Measurements from ENCODE around the gene EIF3K. TPM values are rescaled to one million over a fixed set of nuclear protein-coding genes. Genes with fewer than 3 reads are reported as not detected.

The EIF3K gene
- total and polyA plus RNA-seq, 2 of the 13 experiments (the other 11 are each of a cell fraction or from before 2014, with no cell fraction given) = 179 to 258 TPM

- H3K27me3 ChIP-seq (ENCODE audit: control insufficient read depth in 1 of 2, insufficient read depth in 2 of 2, low read length in 2 of 2) = no peaks in the 10 kb centered on the region
- H3K79me2 ChIP-seq (ENCODE audit: insufficient read depth, low read length) = peaks cover 90% of the 10 kb centered on the region
- peaks cover 10 to 39% of the 10 kb centered on the region in 2 experiments for H3K36me3 ChIP-seq (replicated peaks in 1 of 2; ENCODE audit: control insufficient read depth in 1 of 2, insufficient read depth in 2 of 2, low read length in 2 of 2)
- H3K4me1 ChIP-seq (ENCODE audit: insufficient read depth, low read length) = peaks cover 87% of the 10 kb centered on the region
- ChIA-PET POLR2A (interaction anchor here (1.0 to 3.6 kb wide), 9 partner anchors 10 to 53 kb away, joined by 3 to 36 read pairs (median 7); partner anchors contain the start of genes ACTN4 and EIF3K), CTCF (ENCODE audit: low intra/inter-chr PET ratio, low total read pairs) (no interaction called here)
- no peak for DNase-seq (ENCODE audit: low spot score)
- BruUV-seq (replicated peaks) = no TSS peak
- TF ChIP-seq TFAP4 (IDR thresholded peaks at IDR 0.05; ENCODE audit: borderline replicate concordance, low read depth) (no peak), ZNF724P (CRISPR knock-in tag; IDR thresholded peaks at IDR 0.05; ENCODE audit: borderline replicate concordance) (no peak), MNT (IDR thresholded peaks at IDR 0.05) (no peak), GLI4 (CRISPR knock-in tag; IDR thresholded peaks at IDR 0.05; ENCODE audit: borderline replicate concordance) (no peak), KDM4B (CRISPR knock-in tag; IDR thresholded peaks at IDR 0.05) (no peak), ZNF180 (CRISPR knock-in tag; IDR thresholded peaks at IDR 0.05; ENCODE audit: borderline replicate concordance, low read depth) (no peak), ZNF143 (CRISPR knock-in tag; IDR thresholded peaks at IDR 0.05) (no peak), ZNF382 (CRISPR knock-in tag; IDR thresholded peaks at IDR 0.05; ENCODE audit: borderline replicate concordance) (no peak), ZMAT3 (CRISPR knock-in tag; conservative IDR thresholded peaks at IDR 0.05) (no peak), FOXO1 (CRISPR knock-in tag; IDR thresholded peaks at IDR 0.05) (no peak), ZNF780A (CRISPR knock-in tag; IDR thresholded peaks at IDR 0.05) (no peak), RERE (CRISPR knock-in tag; IDR thresholded peaks at IDR 0.05; ENCODE audit: low read depth) (no peak), THAP9 (CRISPR knock-in tag; IDR thresholded peaks at IDR 0.05; ENCODE audit: borderline replicate concordance) (no peak)
- H3K4me3 ChIP-seq (replicated peaks in 1 of 3; ENCODE audit: insufficient read depth in 1 of 3, low read depth in 2 of 3, low read length in 3 of 3) = no peak overlapping the region
- peaks cover 57% of the 10 kb centered on the region for H4K20me1 ChIP-seq (ENCODE audit: insufficient read depth, low read length)
- H3K9ac ChIP-seq (ENCODE audit: insufficient read depth, low read depth, low read length) = no peak overlapping the region
- H3K9me3 ChIP-seq (ENCODE audit: low read length) = no peaks in the 10 kb centered on the region
- FAIRE-seq = no peak
- intact Hi-C loops (cut with micrococcal nuclease; ENCODE audit: unreplicated experiment) = loop anchor here (1.0 kb wide), 1 partner anchor 12 kb away; no protein-coding TSS in a partner anchor
- H3K27ac ChIP-seq (ENCODE audit: extremely low read length, insufficient read depth, low read length) = peak overlapping the region; percentile 23
- in situ Hi-C loops (cut with HindIII; ENCODE audit: extremely low pct_ligation_motif_present, low pct_unique_long_range_greater_than_20kb) = no loop called here
- H2AFZ ChIP-seq (ENCODE audit: low read length) = no peak overlapping the region
- no peak for ATAC-seq
- no peak overlapping the region for H3K4me2 ChIP-seq (ENCODE audit: low read depth, low read length)
- WGBS (ENCODE audit: low lambda C conversion rate) = 92% methylated on average over 4 of the region's 4 CpGs
Measured at GRCh38 chr19:38671654-38672053, 52.7 kb downstream of the EIF3K start.

Measured in HepG2 (cell line).